ENCODE results near the gene PDGFD.

DNA sequence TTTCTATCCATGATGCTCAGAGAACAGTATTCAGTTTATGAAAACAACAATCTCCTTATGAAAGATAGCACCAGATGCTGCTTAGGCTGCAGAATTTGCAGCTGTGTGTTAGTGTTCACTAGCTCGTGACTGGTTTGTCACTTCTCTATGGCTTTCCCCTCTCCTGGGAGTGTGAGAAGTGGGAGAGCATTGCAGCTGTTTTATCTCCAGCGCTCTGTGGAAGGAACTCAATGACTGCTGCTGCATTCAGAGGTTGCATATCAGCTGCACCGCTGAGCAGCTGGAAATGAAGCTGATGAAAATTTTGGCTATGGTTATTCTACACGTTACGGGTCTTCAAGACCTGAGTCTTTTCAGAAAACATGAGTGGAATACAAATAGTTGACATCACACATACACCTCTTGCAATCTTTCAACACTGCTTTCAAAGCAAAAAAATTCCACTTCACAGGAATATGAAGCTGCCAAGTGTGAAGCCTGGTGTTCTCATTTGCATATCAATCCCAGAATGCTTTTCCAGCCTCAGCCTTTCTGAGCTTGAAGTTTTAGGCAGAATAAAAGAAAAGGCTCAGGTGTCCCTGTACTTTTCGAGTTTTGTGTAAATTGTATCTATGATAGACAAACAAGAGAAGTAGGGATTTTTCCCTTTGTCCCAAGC is 276.8 kb downstream of the PDGFD start:
- TF ChIP-seq, protein P1, sequence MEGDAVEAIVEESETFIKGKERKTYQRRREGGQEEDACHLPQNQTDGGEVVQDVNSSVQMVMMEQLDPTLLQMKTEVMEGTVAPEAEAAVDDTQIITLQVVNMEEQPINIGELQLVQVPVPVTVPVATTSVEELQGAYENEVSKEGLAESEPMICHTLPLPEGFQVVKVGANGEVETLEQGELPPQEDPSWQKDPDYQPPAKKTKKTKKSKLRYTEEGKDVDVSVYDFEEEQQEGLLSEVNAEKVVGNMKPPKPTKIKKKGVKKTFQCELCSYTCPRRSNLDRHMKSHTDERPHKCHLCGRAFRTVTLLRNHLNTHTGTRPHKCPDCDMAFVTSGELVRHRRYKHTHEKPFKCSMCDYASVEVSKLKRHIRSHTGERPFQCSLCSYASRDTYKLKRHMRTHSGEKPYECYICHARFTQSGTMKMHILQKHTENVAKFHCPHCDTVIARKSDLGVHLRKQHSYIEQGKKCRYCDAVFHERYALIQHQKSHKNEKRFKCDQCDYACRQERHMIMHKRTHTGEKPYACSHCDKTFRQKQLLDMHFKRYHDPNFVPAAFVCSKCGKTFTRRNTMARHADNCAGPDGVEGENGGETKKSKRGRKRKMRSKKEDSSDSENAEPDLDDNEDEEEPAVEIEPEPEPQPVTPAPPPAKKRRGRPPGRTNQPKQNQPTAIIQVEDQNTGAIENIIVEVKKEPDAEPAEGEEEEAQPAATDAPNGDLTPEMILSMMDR (IDR thresholded peaks at IDR 0.05; ENCODE audit: borderline replicate concordance, extremely low read depth, low read length, poor library complexity, severe bottlenecking): no peak
- no peak for TF ChIP-seq EZH2 (IDR thresholded peaks at IDR 0.05; ENCODE audit: borderline replicate concordance, low read depth, low read length, severe bottlenecking)
